Hepatocyte (in vitro differentiated cells): ENCODE data around the gene KRTAP5-2. TPM values are rescaled to one million over a fixed set of nuclear protein-coding genes. Genes with fewer than 3 reads are reported as not detected.
A peak's percentile ranks its signal among the peaks of the same experiment; 100 is the strongest.
"Not testable (repeated sequence)": the region's sequence is repeated elsewhere in the genome, so short reads cannot be mapped to it uniquely, and the experiment has no call there.

Experiments
- DNase-seq: peaks from one replicate; pipeline ENCODE4 v3.0.0-alpha.2; 2016; ENCODE audit warnings: low spot score
- H2AFZ ChIP-seq: fragments of 200-600 bp; sonication (generic); 2 replicates; pipeline ENCODE4 v1.6.0; 2016; ENCODE audit warnings: antibody characterized with exemption, mild to moderate bottlenecking
- H3K27ac ChIP-seq: fragments of 200-600 bp; sonication (generic); 2 replicates; pipeline ENCODE4 v1.5.1; 2016; ENCODE audit warnings: mild to moderate bottlenecking
- H3K27me3 ChIP-seq: fragments of 200-600 bp; sonication (generic); 2 replicates; pipeline ENCODE4 v1.6.1; 2016
- H3K36me3 ChIP-seq: fragments of 200-600 bp; sonication (generic); replicated peaks from 2 replicates; pipeline ENCODE4 v1.5.1; 2016; ENCODE audit warnings: low read depth; ENCODE audit not compliant: insufficient read depth
- H3K4me1 ChIP-seq: fragments of 200-600 bp; sonication (generic); 2 replicates; pipeline ENCODE4 v1.5.1; 2016; ENCODE audit warnings: mild to moderate bottlenecking, moderate library complexity; ENCODE audit not compliant: insufficient read depth
- H3K4me2 ChIP-seq: fragments of 200-600 bp; sonication (generic); 2 replicates; pipeline ENCODE4 v1.6.0; 2016
- H3K4me3 ChIP-seq: fragments of 200-600 bp; sonication (generic); 2 replicates; pipeline ENCODE4 v1.5.1; 2016; ENCODE audit warnings: mild to moderate bottlenecking
- H3K79me2 ChIP-seq: fragments of 200-600 bp; sonication (generic); 2 replicates; pipeline ENCODE4 v1.6.0; 2017; ENCODE audit warnings: mild to moderate bottlenecking
- H3K9me2 ChIP-seq: fragments of 200-600 bp; sonication (generic); replicated peaks from 2 replicates; pipeline ENCODE4 v1.6.0; 2017; ENCODE audit warnings: mild to moderate bottlenecking; ENCODE audit not compliant: insufficient read depth
- H3K9me3 ChIP-seq: fragments of 200-600 bp; sonication (generic); 2 replicates; pipeline ENCODE4 v1.5.1; 2016; ENCODE audit warnings: low read depth, mild to moderate bottlenecking
- H4K20me1 ChIP-seq: fragments of 200-600 bp; sonication (generic); 2 replicates; pipeline ENCODE4 v1.6.0; 2016; ENCODE audit warnings: mild to moderate bottlenecking; ENCODE audit not compliant: insufficient read depth, poor library complexity, severe bottlenecking
- EZH2 ChIP-seq: fragments of 200-600 bp; sonication (generic); IDR thresholded peaks from 2 replicates; pipeline ENCODE4 v1.6.1; 2016; ENCODE audit warnings: antibody characterized with exemption, mild to moderate bottlenecking, borderline replicate concordance
- EZH2phosphoT487 ChIP-seq: fragments of 200-600 bp; sonication (generic); IDR thresholded peaks from one replicate; pipeline ENCODE4 v1.6.1; 2018; ENCODE audit warnings: antibody characterized with exemption, mild to moderate bottlenecking, low read depth, moderate library complexity; ENCODE audit not compliant: unreplicated experiment, severe bottlenecking
- WGBS: methylation state at CpG from one replicate; pipeline ENCODE4 v1.1.6; 2016; ENCODE audit warnings: low lambda C conversion rate; ENCODE audit errors: missing lambda C conversion rate; 5-methylcytosine and 5-hydroxymethylcytosine counted together
- polyA plus RNA-seq: library from polyadenylated mRNA; unstranded; fragments of >200 nt; fragmentation: Nextera tagmentation; extraction: Ambion mirVana; gene quantifications from 2 replicates; pipeline ENCODE4 v1.2.1, GENCODE V29; 2016
- total RNA-seq: library from RNA; depleted of rRNA; stranded (reverse); fragments of >200 nt; gene quantifications from 2 replicates; pipeline ENCODE4 v1.2.3, GENCODE V29; 2014
- TF ChIP-seq, protein P1 (sequence below): fragments of 200-600 bp; sonication (generic); IDR thresholded peaks from 2 replicates; pipeline ENCODE4 v1.5.1; 2016; ENCODE audit warnings: antibody characterized with exemption, mild to moderate bottlenecking; ENCODE audit not compliant: poor library complexity

KRTAP5-2 gene
- total and polyA plus RNA-seq, 2 experiments from 2014 or later = not detected

DNA sequence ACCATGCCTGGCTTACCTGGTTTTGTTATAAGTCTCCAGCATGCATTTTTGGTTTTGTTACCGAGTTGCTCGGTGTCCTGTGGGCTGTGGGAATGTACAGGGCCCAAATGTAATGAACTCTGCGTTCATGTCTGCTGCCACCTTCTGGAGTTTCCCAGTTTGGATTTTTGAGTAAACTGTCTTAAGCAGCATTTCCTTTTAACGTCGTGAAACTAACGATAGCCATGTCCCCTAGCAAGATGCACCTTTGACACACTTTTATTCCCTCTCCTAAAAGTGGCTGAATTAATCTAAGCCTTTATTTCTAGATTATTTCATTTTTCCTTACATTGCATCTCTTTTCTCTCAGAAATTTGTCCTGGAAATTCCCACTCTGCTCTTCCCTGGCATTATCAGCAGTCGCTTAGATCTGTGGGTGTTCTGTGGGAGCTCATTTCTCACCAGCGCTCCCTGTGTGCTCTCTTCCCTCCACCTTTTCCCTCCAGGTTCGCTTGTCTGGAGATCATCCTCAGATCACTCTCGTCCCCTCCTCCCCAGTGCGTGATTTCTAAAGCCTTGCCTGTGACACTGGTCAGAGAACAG is 2.0 kb downstream of the KRTAP5-2 start:
- H3K4me2 ChIP-seq, H3K9me3 ChIP-seq, H3K4me1 ChIP-seq, H3K27me3 ChIP-seq, H3K27ac ChIP-seq, H3K4me3 ChIP-seq, H4K20me1 ChIP-seq, H3K9me2 ChIP-seq, H3K36me3 ChIP-seq, DNase-seq, H2AFZ ChIP-seq, H3K79me2 ChIP-seq: not testable (repeated sequence)
- TF ChIP-seq, protein P1, sequence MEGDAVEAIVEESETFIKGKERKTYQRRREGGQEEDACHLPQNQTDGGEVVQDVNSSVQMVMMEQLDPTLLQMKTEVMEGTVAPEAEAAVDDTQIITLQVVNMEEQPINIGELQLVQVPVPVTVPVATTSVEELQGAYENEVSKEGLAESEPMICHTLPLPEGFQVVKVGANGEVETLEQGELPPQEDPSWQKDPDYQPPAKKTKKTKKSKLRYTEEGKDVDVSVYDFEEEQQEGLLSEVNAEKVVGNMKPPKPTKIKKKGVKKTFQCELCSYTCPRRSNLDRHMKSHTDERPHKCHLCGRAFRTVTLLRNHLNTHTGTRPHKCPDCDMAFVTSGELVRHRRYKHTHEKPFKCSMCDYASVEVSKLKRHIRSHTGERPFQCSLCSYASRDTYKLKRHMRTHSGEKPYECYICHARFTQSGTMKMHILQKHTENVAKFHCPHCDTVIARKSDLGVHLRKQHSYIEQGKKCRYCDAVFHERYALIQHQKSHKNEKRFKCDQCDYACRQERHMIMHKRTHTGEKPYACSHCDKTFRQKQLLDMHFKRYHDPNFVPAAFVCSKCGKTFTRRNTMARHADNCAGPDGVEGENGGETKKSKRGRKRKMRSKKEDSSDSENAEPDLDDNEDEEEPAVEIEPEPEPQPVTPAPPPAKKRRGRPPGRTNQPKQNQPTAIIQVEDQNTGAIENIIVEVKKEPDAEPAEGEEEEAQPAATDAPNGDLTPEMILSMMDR = peak; percentile 24
- WGBS = 61% methylated on average over 11 of the region's 11 CpGs

DNA sequence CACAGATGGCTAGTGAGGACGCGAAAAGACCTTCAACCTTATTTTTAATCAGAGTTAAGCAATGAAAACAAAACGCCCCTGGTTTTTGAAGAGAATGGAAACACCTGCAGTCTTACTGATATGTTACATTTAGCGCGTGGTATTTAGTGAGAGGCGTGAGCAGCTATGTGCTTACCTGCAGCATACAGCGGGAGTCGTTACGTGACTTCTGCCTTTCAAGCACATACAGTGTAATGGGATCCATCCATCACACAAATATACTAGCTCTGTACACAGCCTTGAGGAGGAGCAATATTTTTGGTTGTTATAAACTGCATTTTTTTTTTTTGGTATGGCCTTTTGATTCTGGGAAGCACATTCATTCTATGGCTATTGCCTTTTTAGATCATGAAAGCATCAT is 5.5 kb downstream of the KRTAP5-2 start:
- TF ChIP-seq, protein P1 = no peak
- TF ChIP-seq EZH2 (no peak), EZH2phosphoT487 (no peak)
- Histone ChIP-seq H3K4me3 (no peak overlapping the region), H4K20me1 (no peaks in the 10 kb centered on the region), H3K27me3 (no peaks in the 10 kb centered on the region), H3K27ac (no peak overlapping the region), H2AFZ (no peak overlapping the region), H3K79me2 (no peaks in the 10 kb centered on the region), H3K36me3 (no peaks in the 10 kb centered on the region), H3K4me1 (no peaks in the 10 kb centered on the region), H3K9me2 (no peaks in the 10 kb centered on the region), H3K9me3 (no peaks in the 10 kb centered on the region), H3K4me2 (no peak overlapping the region)
- DNase-seq = no peak
- 83% methylated on average over 9 of the region's 9 CpGs for WGBS

DNA sequence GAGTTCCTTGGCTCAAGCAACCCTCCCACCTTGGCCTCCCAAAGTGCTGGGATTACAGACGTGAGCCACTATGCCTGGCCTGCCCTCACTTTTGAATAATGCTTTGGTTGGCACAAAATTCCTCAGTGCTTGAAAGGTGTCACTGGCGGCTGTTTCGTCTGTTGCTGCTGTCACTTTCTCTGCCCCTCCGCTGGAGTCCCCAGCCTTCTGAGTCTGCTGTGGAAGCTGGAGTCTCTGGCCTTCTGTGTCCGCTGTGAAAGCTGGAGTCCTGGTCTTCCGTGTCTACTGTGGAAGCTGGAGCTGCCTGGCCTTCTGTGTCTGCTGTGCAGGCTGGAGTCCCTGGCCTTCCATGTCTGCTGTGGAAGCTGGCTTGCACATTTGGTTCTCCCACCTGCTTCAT is 8.1 kb downstream of the KRTAP5-2 start:
- Histone ChIP-seq H2AFZ (no peak overlapping the region), H3K27me3 (no peaks in the 10 kb centered on the region), H3K4me3 (no peak overlapping the region), H3K27ac (no peak overlapping the region), H3K4me1 (no peaks in the 10 kb centered on the region), H4K20me1 (no peaks in the 10 kb centered on the region), H3K79me2 (no peaks in the 10 kb centered on the region), H3K4me2 (no peak overlapping the region), H3K36me3 (no peaks in the 10 kb centered on the region), H3K9me2 (no peaks in the 10 kb centered on the region), H3K9me3 (no peaks in the 10 kb centered on the region)
- WGBS = 88% methylated on average over 6 of the region's 6 CpGs
- no peak for DNase-seq
- TF ChIP-seq, protein P1 = no peak
- TF ChIP-seq EZH2phosphoT487 (no peak), EZH2 (no peak)

DNA sequence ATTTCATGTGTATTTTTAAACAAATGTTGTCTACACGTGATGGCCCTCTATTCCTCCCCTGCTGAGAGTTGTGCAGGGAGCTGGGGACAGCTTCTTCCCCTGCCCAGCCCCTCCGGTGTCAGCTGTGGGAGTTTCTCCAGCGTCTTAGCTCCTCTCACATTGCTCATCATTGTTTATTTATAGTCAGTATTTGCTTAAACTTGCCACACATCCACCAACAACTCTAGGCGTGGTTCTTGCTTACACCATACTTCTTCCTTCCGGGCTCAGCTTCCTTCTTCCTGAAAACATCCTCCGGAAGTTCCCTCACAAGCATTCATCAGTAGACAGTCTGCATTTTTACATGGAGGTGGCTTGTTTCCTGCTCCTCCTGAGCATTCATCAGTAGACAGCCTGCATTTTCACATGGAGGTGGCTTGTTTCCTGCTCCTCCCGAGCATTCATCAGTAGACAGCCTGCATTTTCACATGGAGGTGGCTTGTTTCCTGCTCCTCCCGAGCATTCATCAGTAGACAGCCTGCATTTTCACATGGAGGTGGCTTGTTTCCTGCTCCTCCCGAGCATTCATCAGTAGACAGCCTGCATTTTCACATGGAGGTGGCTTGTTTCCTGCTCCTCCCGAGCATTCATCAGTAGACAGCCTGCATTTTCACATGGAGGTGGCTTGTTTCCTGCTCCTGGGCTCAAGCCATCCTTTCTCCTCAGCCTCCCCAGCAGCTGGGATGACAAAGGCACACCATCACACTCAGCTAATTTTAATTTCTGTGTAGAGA is 8.7 kb downstream of the KRTAP5-2 start:
- not testable (repeated sequence) for H3K4me1 ChIP-seq, H3K36me3 ChIP-seq, H2AFZ ChIP-seq, H3K4me3 ChIP-seq, H3K9me3 ChIP-seq, H3K27me3 ChIP-seq, DNase-seq, H3K27ac ChIP-seq, H3K9me2 ChIP-seq, H4K20me1 ChIP-seq, H3K4me2 ChIP-seq, H3K79me2 ChIP-seq
- WGBS = 60% methylated on average over 7 of the region's 10 CpGs
